ENCODE results near the gene TRIM2. TPM values are rescaled to one million over a fixed set of nuclear protein-coding genes. Genes with fewer than 3 reads are reported as not detected.

Gene TRIM2
- total RNA-seq, 1 experiment from 2014 or later = 18.9 TPM

DNA sequence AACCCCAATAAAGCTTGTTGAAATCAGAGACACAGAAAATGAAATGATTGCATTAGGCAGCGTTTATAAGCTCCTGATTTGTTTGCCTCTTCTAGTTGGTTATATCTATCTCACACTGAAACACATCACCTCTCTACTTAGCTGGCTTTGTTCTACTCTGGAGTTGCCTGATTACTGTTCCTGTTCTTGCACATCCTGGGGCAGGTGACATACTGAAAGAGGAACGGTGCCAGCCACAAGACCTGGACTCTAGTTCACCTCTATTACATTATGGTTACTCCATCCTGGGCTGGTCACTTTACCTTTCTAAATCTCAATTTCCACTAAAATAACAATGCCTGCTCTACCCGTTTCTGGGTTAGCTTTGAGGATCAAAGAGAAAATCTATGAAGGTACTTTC is 47.9 kb downstream of the TRIM2 start:
- CTCF ChIA-PET = no interaction called here

GRCh38 chr4:153255233-153255632 is 51.0 kb downstream of the TRIM2 start:
- ChIA-PET CTCF (no interaction called here), POLR2A (ENCODE audit: unreplicated experiment) (no interaction called here)
- H3K4me2 ChIP-seq (ENCODE audit: low read length) = no peak overlapping the region
- intact Hi-C loops (cut with micrococcal nuclease) = no loop called here
- H3K9me3 ChIP-seq (ENCODE audit: low read length) = no peaks in the 10 kb centered on the region
- no peaks in the 10 kb centered on the region for H3K79me2 ChIP-seq (ENCODE audit: low read length)
- no peaks in the 10 kb centered on the region for H3K27me3 ChIP-seq (ENCODE audit: low read length)
- no peaks in the 10 kb centered on the region for H3K9me2 ChIP-seq (replicated peaks; ENCODE audit: low read length)
- DNase-seq (no peak), ATAC-seq (no peak)
- H3K9ac ChIP-seq (ENCODE audit: low read length) = no peak overlapping the region
- no peak overlapping the region for H2AFZ ChIP-seq (ENCODE audit: low read length)
- no peaks in the 10 kb centered on the region for H3F3A ChIP-seq (ENCODE audit: low read length, unreplicated experiment)
- H4K20me1 ChIP-seq (ENCODE audit: low read length) = no peaks in the 10 kb centered on the region
- no peaks in the 10 kb centered on the region for H3K36me3 ChIP-seq (ENCODE audit: low read depth, low read length)
- BruUV-seq (replicated peaks) = no TSS peak
- no peaks in the 10 kb centered on the region for H3K4me1 ChIP-seq (ENCODE audit: insufficient read depth, low read length)
- no peak overlapping the region for H3K27ac ChIP-seq (ENCODE audit: low read length)
- no peak for TF ChIP-seq EZH2 (IDR thresholded peaks at IDR 0.05; ENCODE audit: low read length, unreplicated experiment)
- no peak for TF ChIP-seq EZH2phosphoT487 (IDR thresholded peaks at IDR 0.05; ENCODE audit: borderline replicate concordance, low read length)
- TF ChIP-seq, protein P1, sequence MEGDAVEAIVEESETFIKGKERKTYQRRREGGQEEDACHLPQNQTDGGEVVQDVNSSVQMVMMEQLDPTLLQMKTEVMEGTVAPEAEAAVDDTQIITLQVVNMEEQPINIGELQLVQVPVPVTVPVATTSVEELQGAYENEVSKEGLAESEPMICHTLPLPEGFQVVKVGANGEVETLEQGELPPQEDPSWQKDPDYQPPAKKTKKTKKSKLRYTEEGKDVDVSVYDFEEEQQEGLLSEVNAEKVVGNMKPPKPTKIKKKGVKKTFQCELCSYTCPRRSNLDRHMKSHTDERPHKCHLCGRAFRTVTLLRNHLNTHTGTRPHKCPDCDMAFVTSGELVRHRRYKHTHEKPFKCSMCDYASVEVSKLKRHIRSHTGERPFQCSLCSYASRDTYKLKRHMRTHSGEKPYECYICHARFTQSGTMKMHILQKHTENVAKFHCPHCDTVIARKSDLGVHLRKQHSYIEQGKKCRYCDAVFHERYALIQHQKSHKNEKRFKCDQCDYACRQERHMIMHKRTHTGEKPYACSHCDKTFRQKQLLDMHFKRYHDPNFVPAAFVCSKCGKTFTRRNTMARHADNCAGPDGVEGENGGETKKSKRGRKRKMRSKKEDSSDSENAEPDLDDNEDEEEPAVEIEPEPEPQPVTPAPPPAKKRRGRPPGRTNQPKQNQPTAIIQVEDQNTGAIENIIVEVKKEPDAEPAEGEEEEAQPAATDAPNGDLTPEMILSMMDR (conservative IDR thresholded peaks at IDR 0.05; ENCODE audit: low read depth, low read length) = no peak
- no peak overlapping the region for H3K4me3 ChIP-seq (ENCODE audit: low read length)

More for the DNA sequence above, 47.9 kb downstream of the TRIM2 start:
- BruUV-seq (replicated peaks) = no TSS peak
- no peaks in the 10 kb centered on the region for H3K79me2 ChIP-seq (ENCODE audit: low read length)
- no peak for ATAC-seq
- POLR2A ChIA-PET (ENCODE audit: unreplicated experiment) = no interaction called here
- no peak overlapping the region for H3K27ac ChIP-seq (ENCODE audit: low read length)
- no peaks in the 10 kb centered on the region for H3K27me3 ChIP-seq (ENCODE audit: low read length)
- H2AFZ ChIP-seq (ENCODE audit: low read length) = no peak overlapping the region
- H3K9me3 ChIP-seq (ENCODE audit: low read length) = no peaks in the 10 kb centered on the region
- H4K20me1 ChIP-seq (ENCODE audit: low read length) = no peaks in the 10 kb centered on the region
- no peak overlapping the region for H3K4me2 ChIP-seq (ENCODE audit: low read length)
- no peak overlapping the region for H3K9ac ChIP-seq (ENCODE audit: low read length)
- peaks cover 14% of the 10 kb centered on the region for H3K4me1 ChIP-seq (ENCODE audit: insufficient read depth, low read length)
- no peaks in the 10 kb centered on the region for H3K9me2 ChIP-seq (replicated peaks; ENCODE audit: low read length)
- DNase-seq = no peak
- H3K36me3 ChIP-seq (ENCODE audit: low read depth, low read length) = no peaks in the 10 kb centered on the region
- no peak for TF ChIP-seq EZH2 (IDR thresholded peaks at IDR 0.05; ENCODE audit: low read length, unreplicated experiment)
- TF ChIP-seq, protein P1 (conservative IDR thresholded peaks at IDR 0.05; ENCODE audit: low read depth, low read length) = no peak
- H3K4me3 ChIP-seq (ENCODE audit: low read length) = no peak overlapping the region
- intact Hi-C loops (cut with micrococcal nuclease) = no loop called here
- H3F3A ChIP-seq (ENCODE audit: low read length, unreplicated experiment) = no peaks in the 10 kb centered on the region

GRCh38 chr4:153257151-153257620 is 52.9 kb downstream of the TRIM2 start:
- no TSS peak for BruUV-seq (replicated peaks)
- POLR2A ChIA-PET (ENCODE audit: unreplicated experiment) = no interaction called here
- no peaks in the 10 kb centered on the region for H3F3A ChIP-seq (ENCODE audit: low read length, unreplicated experiment)
- no peaks in the 10 kb centered on the region for H3K79me2 ChIP-seq (ENCODE audit: low read length)
- no peak overlapping the region for H3K4me2 ChIP-seq (ENCODE audit: low read length)
- DNase-seq (no peak), ATAC-seq (no peak)
- intact Hi-C loops (cut with micrococcal nuclease) = no loop called here
- CTCF ChIA-PET = no interaction called here
- TF ChIP-seq EZH2 (IDR thresholded peaks at IDR 0.05; ENCODE audit: low read length, unreplicated experiment) (no peak), EZH2phosphoT487 (IDR thresholded peaks at IDR 0.05; ENCODE audit: borderline replicate concordance, low read length) (no peak)
- TF ChIP-seq, protein P1 (conservative IDR thresholded peaks at IDR 0.05; ENCODE audit: low read depth, low read length) = no peak
- H3K9ac ChIP-seq (ENCODE audit: low read length) = no peak overlapping the region
- H3K4me3 ChIP-seq (ENCODE audit: low read length) = no peak overlapping the region
- H3K36me3 ChIP-seq (ENCODE audit: low read depth, low read length) = no peaks in the 10 kb centered on the region
- H3K4me1 ChIP-seq (ENCODE audit: insufficient read depth, low read length) = no peaks in the 10 kb centered on the region
- H3K9me3 ChIP-seq (ENCODE audit: low read length) = no peaks in the 10 kb centered on the region
- H3K27me3 ChIP-seq (ENCODE audit: low read length) = no peaks in the 10 kb centered on the region
- no peaks in the 10 kb centered on the region for H4K20me1 ChIP-seq (ENCODE audit: low read length)
- H2AFZ ChIP-seq (ENCODE audit: low read length) = no peak overlapping the region
- H3K27ac ChIP-seq (ENCODE audit: low read length) = no peak overlapping the region
- H3K9me2 ChIP-seq (replicated peaks; ENCODE audit: low read length) = no peaks in the 10 kb centered on the region

Measured in PC-3 (cell line).